Measurements from ENCODE around the gene SAP30L. TPM values are rescaled to one million over a fixed set of nuclear protein-coding genes. Genes with fewer than 3 reads are reported as not detected.

Gene SAP30L
- total RNA-seq, 1 experiment from 2014 or later: 53.0 TPM

- Histone ChIP-seq H4K20me1 (ENCODE audit: insufficient read depth) (no peaks in the 10 kb centered on the region), H3K79me2 (ENCODE audit: low read depth) (no peaks in the 10 kb centered on the region), H3F3A (ENCODE audit: insufficient read depth, low read depth) (no peaks in the 10 kb centered on the region), H3K27ac (no peak overlapping the region), H3K27me3 (ENCODE audit: insufficient read depth, low read depth) (no peaks in the 10 kb centered on the region), H3K9me2 (ENCODE audit: insufficient read depth) (no peaks in the 10 kb centered on the region), H3K4me2 (no peak overlapping the region), H3K4me3 (no peak overlapping the region), H3K9me3 (ENCODE audit: insufficient read depth, low read depth) (no peaks in the 10 kb centered on the region), H3K4me1 (replicated peaks; ENCODE audit: insufficient read depth) (no peaks in the 10 kb centered on the region), H3K36me3 (ENCODE audit: low read depth) (no peaks in the 10 kb centered on the region), H2AFZ (no peak overlapping the region)
- DNase-seq: no peak
- ChIA-PET CTCF (no interaction called here), POLR2A (ENCODE audit: unreplicated experiment) (no interaction called here)
- intact Hi-C loops (cut with micrococcal nuclease; ENCODE audit: unreplicated experiment): no loop called here
- no TSS peak for BruUV-seq (replicated peaks)
- TF ChIP-seq EZH2 (IDR thresholded peaks at IDR 0.05; ENCODE audit: low read depth): no peak
- TF ChIP-seq, protein P1, sequence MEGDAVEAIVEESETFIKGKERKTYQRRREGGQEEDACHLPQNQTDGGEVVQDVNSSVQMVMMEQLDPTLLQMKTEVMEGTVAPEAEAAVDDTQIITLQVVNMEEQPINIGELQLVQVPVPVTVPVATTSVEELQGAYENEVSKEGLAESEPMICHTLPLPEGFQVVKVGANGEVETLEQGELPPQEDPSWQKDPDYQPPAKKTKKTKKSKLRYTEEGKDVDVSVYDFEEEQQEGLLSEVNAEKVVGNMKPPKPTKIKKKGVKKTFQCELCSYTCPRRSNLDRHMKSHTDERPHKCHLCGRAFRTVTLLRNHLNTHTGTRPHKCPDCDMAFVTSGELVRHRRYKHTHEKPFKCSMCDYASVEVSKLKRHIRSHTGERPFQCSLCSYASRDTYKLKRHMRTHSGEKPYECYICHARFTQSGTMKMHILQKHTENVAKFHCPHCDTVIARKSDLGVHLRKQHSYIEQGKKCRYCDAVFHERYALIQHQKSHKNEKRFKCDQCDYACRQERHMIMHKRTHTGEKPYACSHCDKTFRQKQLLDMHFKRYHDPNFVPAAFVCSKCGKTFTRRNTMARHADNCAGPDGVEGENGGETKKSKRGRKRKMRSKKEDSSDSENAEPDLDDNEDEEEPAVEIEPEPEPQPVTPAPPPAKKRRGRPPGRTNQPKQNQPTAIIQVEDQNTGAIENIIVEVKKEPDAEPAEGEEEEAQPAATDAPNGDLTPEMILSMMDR (conservative IDR thresholded peaks at IDR 0.05): no peak
These were observed 17.6 kb upstream of the SAP30L start for GRCh38 chr5:154428208-154428607.

GRCh38 chr5:154429341-154429740 is 16.5 kb upstream of the SAP30L start:
- Histone ChIP-seq H3K9me2 (ENCODE audit: insufficient read depth) (no peaks in the 10 kb centered on the region), H3F3A (ENCODE audit: insufficient read depth, low read depth) (no peaks in the 10 kb centered on the region), H3K36me3 (ENCODE audit: low read depth) (no peaks in the 10 kb centered on the region), H3K27me3 (ENCODE audit: insufficient read depth, low read depth) (no peaks in the 10 kb centered on the region), H4K20me1 (ENCODE audit: insufficient read depth) (no peaks in the 10 kb centered on the region), H3K9me3 (ENCODE audit: insufficient read depth, low read depth) (no peaks in the 10 kb centered on the region), H3K27ac (no peak overlapping the region), H2AFZ (no peak overlapping the region), H3K4me1 (replicated peaks; ENCODE audit: insufficient read depth) (no peaks in the 10 kb centered on the region), H3K4me3 (no peak overlapping the region), H3K79me2 (ENCODE audit: low read depth) (no peaks in the 10 kb centered on the region), H3K4me2 (no peak overlapping the region)
- POLR2A ChIA-PET (ENCODE audit: unreplicated experiment): no interaction called here
- intact Hi-C loops (cut with micrococcal nuclease; ENCODE audit: unreplicated experiment): no loop called here
- TF ChIP-seq, protein P1 (conservative IDR thresholded peaks at IDR 0.05): no peak
- no peak for TF ChIP-seq EZH2 (IDR thresholded peaks at IDR 0.05; ENCODE audit: low read depth)
- CTCF ChIA-PET: no interaction called here
- BruUV-seq (replicated peaks): no TSS peak
- DNase-seq: no peak

GRCh38 chr5:154430466-154430865 is 15.3 kb upstream of the SAP30L start:
- Histone ChIP-seq H3K9me2 (ENCODE audit: insufficient read depth) (no peaks in the 10 kb centered on the region), H3F3A (ENCODE audit: insufficient read depth, low read depth) (no peaks in the 10 kb centered on the region), H2AFZ (no peak overlapping the region), H3K36me3 (ENCODE audit: low read depth) (no peaks in the 10 kb centered on the region), H3K4me3 (no peak overlapping the region), H4K20me1 (ENCODE audit: insufficient read depth) (no peaks in the 10 kb centered on the region), H3K79me2 (ENCODE audit: low read depth) (no peaks in the 10 kb centered on the region), H3K4me1 (replicated peaks; ENCODE audit: insufficient read depth) (no peaks in the 10 kb centered on the region), H3K27ac (no peak overlapping the region), H3K9me3 (ENCODE audit: insufficient read depth, low read depth) (no peaks in the 10 kb centered on the region), H3K27me3 (ENCODE audit: insufficient read depth, low read depth) (no peaks in the 10 kb centered on the region), H3K4me2 (no peak overlapping the region)
- intact Hi-C loops (cut with micrococcal nuclease; ENCODE audit: unreplicated experiment): no loop called here
- POLR2A ChIA-PET (ENCODE audit: unreplicated experiment): no interaction called here
- TF ChIP-seq EZH2 (IDR thresholded peaks at IDR 0.05; ENCODE audit: low read depth): no peak
- TF ChIP-seq, protein P1 (conservative IDR thresholded peaks at IDR 0.05): no peak
- CTCF ChIA-PET: no interaction called here
- no TSS peak for BruUV-seq (replicated peaks)
- DNase-seq: no peak

All from PC-9 (cell line).